Ovary (tissue), 9 donors: ENCODE measurements around the gene ZSCAN20. TPM values are rescaled to one million over a fixed set of nuclear protein-coding genes. Genes with fewer than 3 reads are reported as not detected.

ENCODE experiments used
- DNase-seq, 5 donors: peaks; one replicate each; pipeline ENCODE4 v3.0.0-alpha.2; 2019 to 2020
- H3K27ac ChIP-seq, 2 donors: fragments of 200-600 bp; one replicate each; pipeline versions ENCODE4 v1.5.1 to v1.8.0; 2019 to 2022
- H3K27me3 ChIP-seq: fragments of 200-600 bp; one replicate; pipeline ENCODE4 v1.8.0; 2022
- H3K36me3 ChIP-seq: fragments of 200-600 bp; sonication (generic); one replicate; pipeline ENCODE4 v1.5.1; 2019
- H3K4me1 ChIP-seq: one replicate; pipeline ENCODE4 v1.8.1; 2013; ENCODE audit warnings: mild to moderate bottlenecking, moderate library complexity; ENCODE audit not compliant: insufficient read depth
- H3K4me3 ChIP-seq: fragments of 200-600 bp; sonication (generic); one replicate; pipeline ENCODE4 v1.5.1; 2017
- H3K9me3 ChIP-seq, 2 donors: fragments of 200-600 bp in 1 of 2; sonication (generic) in 1 of 2; one replicate each; pipeline versions ENCODE4 v1.5.1 to v1.8.1; 2013 to 2019; ENCODE audit warnings: mild to moderate bottlenecking in 1 of 2, moderate library complexity in 1 of 2
- CTCF ChIP-seq, 3 donors: fragments of 450-650 bp in 2 of 3; fragments of 200-600 bp in 1 of 3; IDR thresholded peaks; one replicate each; pipeline versions ENCODE4 v1.5.1 to v1.8.0; 2016 to 2022; ENCODE audit warnings: antibody characterized with exemption in 3 of 3, mild to moderate bottlenecking in 1 of 3
- EP300 ChIP-seq: sonication (generic); formaldehyde crosslinking; IDR thresholded peaks from one replicate; pipeline ENCODE4 v1.6.1; 2017; ENCODE audit warnings: antibody characterized with exemption
- POLR2A ChIP-seq: fragments of 450-650 bp; IDR thresholded peaks from one replicate; pipeline ENCODE4 v1.6.1; 2017; ENCODE audit warnings: antibody characterized with exemption, mild to moderate bottlenecking, moderate library complexity
- WGBS, 3 donors: extraction: QIAGEN DNeasy Blood & Tissue Kit in 1 of 3; methylation state at CpG; one replicate each; pipeline versions ENCODE4 v1.1.5 to v1.1.7; 2013 to 2017; 5-methylcytosine and 5-hydroxymethylcytosine counted together
- intact Hi-C, 4 donors: fragments of 100-400 bp; cut with DNase I; formaldehyde crosslinking; loops; one replicate each; pipeline versions ENCODE4 v1.11.0 to v1.15.1; 2022 to 2023
- polyA plus RNA-seq, 2 donors: library from polyadenylated mRNA; stranded (reverse); fragments of 200-250 nt in 1 of 2; fragments of 350-450 nt in 1 of 2; fragmentation: Illumina TruSeq in 1 of 2; extraction: RNeasy Lipid Tissue Mini Kit (QIAGEN cat#74804) in 1 of 2; gene quantifications; one replicate each; pipeline ENCODE4 v1.2.3, GENCODE V29; 2013 to 2014
- total RNA-seq, 7 donors: library from RNA; depleted of rRNA in 2 of 7; stranded (reverse); fragments of >200 nt in 2 of 7; fragmentation: NEBNext Ultra II Directional in 3 of 7; extraction: Animal tissue kit (Norgen Biotek cat#: 25700) in 3 of 7; gene quantifications; one replicate each; pipeline versions ENCODE4 v1.1.0 to v1.2.4, GENCODE V29; 2016 to 2023
- donor health status: DM: no; HTN: no; CAD: no; lungs with moderate emphysema.
- donor health status: DM: no; HTN: no; CAD: no.
- donor health status: Bipolar disorder and iron deficiency.
- donor health status: DM: yes; HTN: yes; CAD: no.
- donor health status: DM: no; HTN: no; CAD: no.
- donor health status: DM: yes; HTN: yes; CAD: no.

Gene ZSCAN20
- total and polyA plus RNA-seq, 9 donors, result 1.9 to 8.3 (median 6.2) TPM

GRCh38 chr1:33465316-33465715 is 7.1 kb upstream of the ZSCAN20 start:
- Histone ChIP-seq H3K27ac (no peak overlapping the region), H3K4me3 (no peak overlapping the region), H3K36me3 (no peaks in the 10 kb centered on the region), H3K4me1 (peaks cover 6% of the 10 kb centered on the region), H3K27me3 (no peaks in the 10 kb centered on the region), H3K9me3 (no peaks in the 10 kb centered on the region)
- WGBS, 3 donors, result 90 to 92% (median 92%) methylated on average over 2 of the region's 2 CpGs
- TF ChIP-seq EP300 (no peak), POLR2A (no peak), CTCF (IDR thresholded peaks at IDR 0.05) (no peak)
- DNase-seq, result no peak
- intact Hi-C loops, result loop anchor here (5.0 to 10.0 kb wide), 6 partner anchors 81 to 371 kb away; no protein-coding TSS in a partner anchor

- no peak for TF ChIP-seq CTCF (IDR thresholded peaks at IDR 0.05)
- no peak for TF ChIP-seq POLR2A
- TF ChIP-seq EP300, result no peak
- intact Hi-C loops, result loop anchor here (5.0 to 10.0 kb wide), 6 partner anchors 81 to 371 kb away; no protein-coding TSS in a partner anchor
- Histone ChIP-seq H3K4me1 (peaks cover 4% of the 10 kb centered on the region), H3K27me3 (no peaks in the 10 kb centered on the region), H3K4me3 (no peak overlapping the region), H3K9me3 (no peaks in the 10 kb centered on the region), H3K36me3 (no peaks in the 10 kb centered on the region), H3K27ac (no peak overlapping the region)
- WGBS, 3 donors, result 29 to 37% (median 36%) methylated on average over 6 of the region's 6 CpGs
- no peak for DNase-seq
These were observed 6.3 kb upstream of the ZSCAN20 start for GRCh38 chr1:33466159-33466558.

- no peak overlapping the region for H3K27ac ChIP-seq
- H3K9me3 ChIP-seq, result no peaks in the 10 kb centered on the region
- 82 to 89% (median 83%) methylated on average over 4 of the region's 4 CpGs for WGBS, 3 donors
- no peaks in the 10 kb centered on the region for H3K27me3 ChIP-seq
- H3K36me3 ChIP-seq, result no peaks in the 10 kb centered on the region
- peaks cover 3% of the 10 kb centered on the region for H3K4me1 ChIP-seq
- no peak for DNase-seq
- H3K4me3 ChIP-seq, result no peak overlapping the region
- intact Hi-C loops, result loop anchor here (5.0 to 10.0 kb wide), 6 partner anchors 83 to 373 kb away; no protein-coding TSS in a partner anchor
- TF ChIP-seq POLR2A (no peak), CTCF (IDR thresholded peaks at IDR 0.05) (no peak), EP300 (no peak)
These were observed 4.4 kb upstream of the ZSCAN20 start for GRCh38 chr1:33468011-33468410.

GRCh38 chr1:33468531-33468930 is 3.9 kb upstream of the ZSCAN20 start:
- intact Hi-C loops, result loop anchor here (5.0 to 10.0 kb wide), 6 partner anchors 84 to 374 kb away; no protein-coding TSS in a partner anchor
- 92 to 99% (median 94%) methylated on average over 3 to 4 of the region's 4 CpGs for WGBS, 3 donors
- H3K27ac ChIP-seq, result no peak overlapping the region
- no peaks in the 10 kb centered on the region for H3K27me3 ChIP-seq
- H3K4me1 ChIP-seq, result peaks cover 3% of the 10 kb centered on the region
- TF ChIP-seq CTCF (IDR thresholded peaks at IDR 0.05) (no peak), POLR2A (no peak), EP300 (no peak)
- H3K36me3 ChIP-seq, result no peaks in the 10 kb centered on the region
- DNase-seq, result no peak
- H3K4me3 ChIP-seq, result no peak overlapping the region
- H3K9me3 ChIP-seq, result no peaks in the 10 kb centered on the region
